Spleen (tissue), 7 donors: ENCODE results near the gene OR2T29.

Experiments used
- POLR2A ChIP-seq, 3 donors: fragments of 450-650 bp; IDR thresholded peaks; one replicate each; pipeline ENCODE4 v1.5.1; 2017; ENCODE audit warnings: antibody characterized with exemption in 3 of 3, mild to moderate bottlenecking in 1 of 3
- POLR2AphosphoS5 ChIP-seq, 3 donors: sonication (generic); formaldehyde crosslinking; IDR thresholded peaks; one replicate each; pipeline ENCODE4 v1.5.1; 2017; ENCODE audit warnings: antibody characterized with exemption in 3 of 3
- TF ChIP-seq, protein P1 (sequence below), 11 experiments: fragments of 200-600 bp in 7 of 11; fragments of 450-650 bp in 4 of 11; sonication (generic) in 4 of 11; IDR thresholded peaks in 8 of 11; conservative IDR thresholded peaks in 3 of 11; 1 replicate in 7 of 11; 2 replicates in 4 of 11; pipeline versions ENCODE4 v1.4.0 to v1.8.0; 2016 to 2021; ENCODE audit warnings: antibody characterized with exemption in 11 of 11, inconsistent platforms in 4 of 11, mild to moderate bottlenecking in 1 of 11
- donor health status: DM: no; HTN: no; CAD: no; lungs with moderate emphysema.
- donor health status: DM: no; HTN: no; CAD: no.
- donor health status: DM: no; HTN: no; CAD: no.

DNA sequence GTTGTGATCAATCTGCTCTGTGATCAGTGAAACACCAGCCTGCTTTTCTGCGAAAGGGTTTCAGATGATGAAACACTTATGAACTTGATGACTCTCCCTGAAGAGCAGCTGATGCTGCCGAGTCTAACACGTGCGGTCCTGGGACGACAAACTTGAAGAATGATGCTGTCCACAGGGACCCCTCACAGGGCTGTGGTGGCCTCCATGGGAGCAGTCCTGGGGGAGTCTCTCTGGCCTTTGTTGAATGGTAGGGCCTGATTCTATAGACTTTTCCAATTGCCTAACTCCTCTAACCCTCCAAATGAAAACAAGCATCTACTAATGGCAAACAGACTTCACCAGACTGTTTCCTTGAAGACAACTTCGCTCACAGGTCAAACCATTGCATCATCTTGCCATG, 35.0 kb upstream of the OR2T29 start, which contains the start of gene OR2T10:
- TF ChIP-seq POLR2A (IDR thresholded peaks at IDR 0.05) (no peak), POLR2AphosphoS5 (IDR thresholded peaks at IDR 0.05) (no peak)
- TF ChIP-seq, protein P1, sequence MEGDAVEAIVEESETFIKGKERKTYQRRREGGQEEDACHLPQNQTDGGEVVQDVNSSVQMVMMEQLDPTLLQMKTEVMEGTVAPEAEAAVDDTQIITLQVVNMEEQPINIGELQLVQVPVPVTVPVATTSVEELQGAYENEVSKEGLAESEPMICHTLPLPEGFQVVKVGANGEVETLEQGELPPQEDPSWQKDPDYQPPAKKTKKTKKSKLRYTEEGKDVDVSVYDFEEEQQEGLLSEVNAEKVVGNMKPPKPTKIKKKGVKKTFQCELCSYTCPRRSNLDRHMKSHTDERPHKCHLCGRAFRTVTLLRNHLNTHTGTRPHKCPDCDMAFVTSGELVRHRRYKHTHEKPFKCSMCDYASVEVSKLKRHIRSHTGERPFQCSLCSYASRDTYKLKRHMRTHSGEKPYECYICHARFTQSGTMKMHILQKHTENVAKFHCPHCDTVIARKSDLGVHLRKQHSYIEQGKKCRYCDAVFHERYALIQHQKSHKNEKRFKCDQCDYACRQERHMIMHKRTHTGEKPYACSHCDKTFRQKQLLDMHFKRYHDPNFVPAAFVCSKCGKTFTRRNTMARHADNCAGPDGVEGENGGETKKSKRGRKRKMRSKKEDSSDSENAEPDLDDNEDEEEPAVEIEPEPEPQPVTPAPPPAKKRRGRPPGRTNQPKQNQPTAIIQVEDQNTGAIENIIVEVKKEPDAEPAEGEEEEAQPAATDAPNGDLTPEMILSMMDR (IDR thresholded peaks at IDR 0.05 in 8 of 11, conservative IDR thresholded peaks at IDR 0.05 in 3 of 11): no peak
